ENCODE measurements around the gene SFSWAP.

The SFSWAP gene

DNA sequence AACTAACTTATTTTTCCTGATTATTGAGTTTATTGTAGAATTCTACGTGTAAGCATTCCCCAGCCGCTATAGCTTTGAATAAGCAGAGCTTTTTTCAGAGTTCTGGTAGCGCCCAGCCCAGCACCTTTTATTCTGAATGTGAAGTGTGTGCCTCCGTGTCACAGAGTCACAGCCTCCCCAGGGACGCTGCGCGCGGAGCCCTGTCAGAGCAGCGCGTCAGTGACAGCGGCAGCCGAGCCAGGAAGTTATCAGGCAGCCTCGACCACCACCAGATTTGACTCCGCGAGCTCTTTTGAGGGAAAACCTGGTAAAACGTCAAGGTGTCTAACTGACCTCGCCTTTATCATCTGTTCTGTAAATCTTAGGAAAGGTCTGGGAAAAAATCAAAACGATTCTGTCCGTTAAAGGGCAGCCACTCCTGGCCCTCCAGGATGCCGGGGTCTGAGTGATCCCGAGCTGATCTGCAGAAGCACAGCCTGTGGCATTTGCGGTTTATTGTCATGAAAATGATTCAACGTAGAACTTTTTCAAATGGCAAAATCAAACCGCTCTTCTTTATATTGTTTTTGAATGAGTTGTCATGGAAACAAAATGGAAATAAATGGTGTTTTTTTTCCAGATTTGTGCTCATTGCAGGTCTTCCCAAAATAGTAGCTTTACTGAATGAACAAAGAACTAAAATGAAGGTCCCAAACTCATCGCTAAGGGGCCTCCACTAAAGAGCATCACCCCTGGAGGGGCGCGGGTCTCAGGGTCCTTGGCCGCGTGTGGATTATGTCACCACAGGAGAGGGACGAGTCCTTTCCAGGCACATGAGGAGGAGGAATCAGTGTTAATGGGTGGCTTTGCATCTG is 74.2 kb downstream of the SFSWAP start:
- peak in 3 of 56 donors; percentile 14 to 35 (median 16) for DNase-seq

DNA sequence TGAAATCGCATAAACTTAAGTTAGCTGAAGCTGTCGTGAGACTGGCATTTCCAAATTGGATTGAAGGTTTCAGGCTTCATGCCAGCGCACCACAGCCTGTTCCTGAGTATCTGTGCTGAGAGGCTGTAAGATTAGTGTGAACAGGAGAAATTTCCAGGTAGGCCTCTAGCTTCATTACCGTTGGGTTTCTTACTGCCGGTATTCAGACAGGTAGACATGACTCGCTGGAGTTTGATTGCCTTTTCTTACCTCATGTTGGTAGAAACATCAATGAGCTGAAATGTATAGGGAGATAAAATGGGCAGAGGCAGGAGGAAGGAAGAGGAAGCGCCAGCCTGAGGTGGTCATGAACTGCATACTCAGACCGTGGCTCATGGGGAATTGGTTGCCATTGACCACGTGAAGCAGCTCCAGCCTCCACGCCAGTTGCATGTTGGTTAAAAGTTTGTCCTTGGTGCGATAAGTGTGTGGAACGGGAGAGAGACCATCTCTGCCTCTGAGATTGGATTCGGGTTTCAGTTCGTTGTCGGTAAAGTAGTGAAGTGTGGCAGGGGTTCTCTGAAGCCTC is 75.0 kb downstream of the SFSWAP start:
- peak in 3 of 56 donors; percentile 12 to 27 (median 21) for DNase-seq

DNA sequence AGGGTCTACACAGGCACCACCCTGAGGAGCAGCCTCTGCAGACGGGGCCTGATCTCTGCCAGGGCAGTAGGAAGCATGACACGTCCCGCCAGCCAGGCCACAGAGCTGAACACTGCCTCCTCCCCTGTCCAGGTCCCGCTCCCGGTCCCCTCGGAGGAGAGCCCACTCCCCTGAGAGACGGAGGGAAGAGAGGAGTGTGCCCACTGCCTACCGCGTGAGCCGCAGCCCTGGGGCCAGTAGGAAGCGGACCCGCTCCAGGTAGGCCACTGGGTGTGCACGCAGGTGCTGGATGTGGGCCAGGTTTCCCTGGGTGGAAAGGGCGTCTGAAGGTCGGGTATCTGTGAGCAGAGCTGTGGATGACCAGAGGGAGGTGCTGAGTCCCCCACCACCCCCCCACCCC is 75.4 kb downstream of the SFSWAP start:
- no peak for DNase-seq

DNA sequence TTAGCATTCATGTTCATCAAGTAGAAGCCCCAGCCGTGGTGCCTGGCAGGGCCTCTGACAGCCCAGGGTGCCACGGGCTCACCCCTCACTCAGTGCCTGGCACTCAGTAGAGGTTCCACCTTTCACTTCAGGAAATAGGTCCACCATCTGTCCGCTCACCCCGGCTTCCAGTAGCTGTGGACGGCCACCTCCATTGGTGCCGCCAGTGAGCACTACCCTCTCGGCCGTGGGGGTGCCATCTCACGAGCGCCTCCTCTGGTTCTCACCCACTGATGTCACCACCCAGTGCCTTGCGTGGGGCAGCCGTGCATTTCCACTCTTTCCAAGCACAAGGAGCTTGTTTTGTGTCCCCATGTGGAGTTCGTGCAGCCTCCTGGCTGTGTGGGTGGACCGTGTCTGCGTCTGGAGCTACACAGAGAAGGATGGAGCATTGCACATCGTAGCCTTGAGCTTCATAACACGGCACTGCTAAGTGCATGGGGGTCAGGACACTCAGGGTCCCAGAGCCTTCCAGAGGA is 76.3 kb downstream of the SFSWAP start:
- DNase-seq: peak in 4 of 56 donors; percentile 11 to 33 (median 28)

DNA sequence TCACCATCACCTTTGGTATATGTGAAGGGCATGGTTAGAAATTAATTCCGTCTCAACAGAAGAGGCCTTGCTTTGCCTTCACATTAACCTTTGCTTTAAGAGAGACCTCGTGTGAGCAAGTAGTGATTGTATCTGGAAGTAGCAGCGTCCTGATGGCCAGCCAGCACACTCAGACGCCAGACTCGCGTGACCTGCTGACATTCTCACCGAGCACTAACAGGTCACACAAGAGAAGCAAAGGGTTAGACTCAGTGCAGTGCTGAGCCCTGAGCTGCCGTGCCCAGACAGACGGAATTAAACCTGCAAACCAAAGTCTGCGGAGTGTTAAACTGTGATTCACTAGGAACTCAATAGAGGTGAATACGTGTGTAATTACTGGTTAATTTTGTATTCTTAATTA is 77.2 kb downstream of the SFSWAP start:
- no peak for DNase-seq

DNA sequence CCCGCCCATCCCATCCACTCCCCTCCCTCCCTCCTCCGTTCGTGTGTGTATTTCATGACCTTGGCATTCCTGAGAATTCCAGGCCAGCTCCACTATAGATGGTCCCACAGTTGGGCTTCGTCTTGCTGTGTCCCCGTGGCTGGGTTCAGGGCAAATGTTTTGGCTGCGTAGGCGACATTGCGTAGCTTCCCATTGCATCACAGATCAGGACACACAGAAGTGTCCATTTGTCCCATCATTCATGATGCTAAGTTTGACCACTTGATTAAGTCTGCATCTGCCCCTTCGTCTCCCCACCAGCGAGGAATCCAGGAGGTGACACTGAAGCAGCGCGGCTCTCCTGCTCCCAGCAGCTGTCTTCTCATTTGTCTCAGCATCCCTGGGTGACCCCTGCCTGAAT is 78.7 kb downstream of the SFSWAP start:
- DNase-seq: no peak

DNA sequence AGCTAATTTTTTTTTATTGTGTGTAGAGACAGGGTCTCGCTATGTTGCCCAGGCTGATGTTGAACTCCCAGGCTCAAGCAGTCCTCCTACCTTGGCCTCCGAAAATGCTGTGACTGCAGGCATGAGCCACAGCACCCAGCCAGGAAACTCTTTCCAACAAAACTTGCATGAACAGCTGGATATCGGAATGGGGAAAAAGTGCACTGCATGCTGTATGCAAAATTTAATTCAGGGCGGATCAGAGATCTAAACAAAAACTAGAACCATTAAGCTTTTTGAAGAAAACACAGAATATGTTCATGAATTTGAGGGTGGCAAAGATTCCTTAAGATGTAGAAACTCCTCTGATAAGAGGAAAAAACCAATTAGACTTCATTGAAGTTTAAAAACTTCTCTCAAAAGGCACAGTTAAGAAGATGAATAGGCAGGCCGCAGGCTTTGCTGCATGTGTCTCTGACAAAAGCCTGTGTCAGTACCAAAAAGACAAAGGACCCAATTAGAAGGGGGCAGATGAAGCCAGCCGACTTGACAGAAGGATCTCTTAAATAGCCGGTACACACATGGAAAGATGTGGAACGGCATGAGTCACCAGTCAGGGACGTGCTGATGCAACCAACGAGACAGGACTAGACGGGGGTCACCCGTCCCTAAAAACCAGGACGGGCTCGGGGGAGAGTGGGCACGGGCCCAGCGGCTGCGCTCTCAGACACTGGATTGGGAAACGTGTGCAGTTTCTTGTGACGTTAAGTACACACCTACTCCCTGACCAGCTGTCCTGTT is 82.5 kb downstream of the SFSWAP start:
- DNase-seq: peak in 5 of 56 donors; percentile 8 to 66 (median 25)

DNA sequence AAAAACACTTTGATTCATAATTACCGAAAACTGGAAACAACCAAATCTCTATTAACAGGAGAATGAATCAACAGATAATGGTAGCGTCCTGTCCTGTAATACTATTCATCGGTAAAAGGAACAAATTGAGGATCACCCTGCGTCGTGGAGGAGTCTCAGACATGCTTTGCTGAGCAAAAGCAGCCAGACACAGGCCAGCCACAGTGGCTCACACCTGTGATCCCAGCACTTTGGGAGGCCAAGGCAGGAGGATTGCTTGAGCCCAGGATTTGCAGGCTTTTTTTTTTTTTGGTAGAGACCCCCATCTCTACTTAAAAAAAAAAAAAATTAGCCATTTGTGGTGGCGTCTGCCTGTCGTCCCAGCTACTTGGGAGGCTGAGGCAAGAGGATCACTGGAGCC is 83.2 kb downstream of the SFSWAP start:
- DNase-seq: no peak

DNA sequence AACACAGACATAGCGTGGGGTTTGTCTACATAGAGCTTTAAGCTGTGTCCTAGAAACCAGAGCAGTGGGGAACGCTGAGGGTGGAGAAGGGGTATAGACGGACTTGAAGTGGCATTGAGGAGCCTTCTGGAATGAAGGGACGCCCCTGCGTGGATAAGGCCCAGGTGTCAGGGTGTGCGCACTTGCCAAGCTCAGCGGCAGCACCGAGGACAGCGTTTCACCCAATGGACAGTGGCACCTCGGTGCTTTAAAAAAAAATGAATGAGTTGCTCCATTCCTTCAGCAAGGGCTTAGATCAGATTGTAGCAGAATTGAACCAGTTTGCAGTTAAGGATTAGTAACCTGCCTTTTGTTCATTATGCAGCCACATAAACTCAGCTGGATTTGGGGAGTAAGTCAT is 83.7 kb downstream of the SFSWAP start:
- DNase-seq: no peak

DNA sequence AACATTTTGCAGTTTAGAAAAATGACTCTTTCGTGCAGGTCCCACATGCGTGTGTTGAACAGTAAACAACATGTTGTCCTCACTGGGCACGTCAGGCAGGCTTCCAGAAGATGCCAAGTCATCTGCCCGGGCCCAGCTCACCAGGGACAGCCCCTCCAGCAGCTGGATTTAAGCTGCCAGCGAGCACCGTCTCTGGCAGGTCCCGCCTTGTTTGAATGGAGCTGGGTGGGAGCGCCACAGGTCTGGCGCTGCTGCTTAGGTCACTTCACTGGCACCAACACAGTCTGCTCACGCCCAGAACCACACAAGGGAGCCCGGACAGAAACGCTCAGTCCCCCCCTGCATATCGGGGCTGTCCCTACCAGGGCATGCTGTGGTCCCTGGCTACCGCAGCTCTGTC is 84.2 kb downstream of the SFSWAP start:
- DNase-seq: peak in 10 of 56 donors; percentile 10 to 68 (median 32)

DNA sequence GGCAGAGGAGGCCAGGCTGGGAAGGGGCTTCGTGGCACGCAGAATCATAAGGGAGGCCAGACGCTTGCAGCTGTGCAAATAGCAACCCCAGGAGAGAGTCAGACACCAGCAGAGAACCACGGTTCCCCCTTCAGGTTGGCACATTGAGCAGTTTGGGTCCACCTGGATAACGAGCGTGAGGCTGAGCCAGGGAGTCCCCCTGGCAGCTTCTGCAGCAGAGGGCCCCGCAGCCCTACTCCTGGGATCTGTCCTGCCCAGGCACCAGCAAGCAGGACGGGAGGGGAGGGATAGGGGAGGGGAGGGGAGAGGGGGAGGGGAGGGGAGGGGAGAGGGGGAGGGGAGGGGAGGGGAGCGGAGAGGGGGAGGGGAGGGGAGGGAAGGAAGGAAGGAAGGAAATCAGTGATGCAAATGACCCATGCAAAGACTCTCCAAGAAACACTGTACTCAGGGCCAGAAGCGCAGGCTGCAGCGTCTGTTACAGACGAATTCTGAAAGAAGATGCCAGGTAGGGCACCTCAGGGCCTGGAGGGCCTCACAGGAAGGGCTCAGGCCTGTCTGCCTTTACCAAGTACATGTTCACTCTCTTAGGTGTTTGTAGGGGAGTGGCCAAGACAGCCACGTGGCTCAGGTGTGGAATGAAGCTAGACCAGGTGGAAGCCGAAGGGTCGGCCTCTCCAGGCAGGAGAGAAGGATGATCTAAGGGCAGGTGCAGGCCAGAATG is 85.0 kb downstream of the SFSWAP start:
- no peak for DNase-seq

DNA sequence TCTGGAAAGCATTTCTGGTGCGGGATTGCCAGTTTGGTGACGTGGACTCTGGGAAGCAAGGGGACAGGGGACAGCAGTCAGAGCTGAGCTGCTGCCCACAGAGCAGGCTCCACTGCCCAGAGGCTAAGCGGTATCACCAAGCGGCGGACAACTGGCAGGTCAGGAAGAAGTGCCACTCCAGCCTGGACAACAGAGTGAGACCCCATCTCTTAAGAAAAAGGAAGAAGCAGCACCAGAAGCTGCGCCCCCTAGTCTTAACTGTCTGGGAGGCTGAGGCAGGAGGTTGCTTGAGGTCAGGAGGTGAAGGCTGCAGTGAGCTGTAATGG is 85.5 kb downstream of the SFSWAP start:
- DNase-seq: no peak

DNA sequence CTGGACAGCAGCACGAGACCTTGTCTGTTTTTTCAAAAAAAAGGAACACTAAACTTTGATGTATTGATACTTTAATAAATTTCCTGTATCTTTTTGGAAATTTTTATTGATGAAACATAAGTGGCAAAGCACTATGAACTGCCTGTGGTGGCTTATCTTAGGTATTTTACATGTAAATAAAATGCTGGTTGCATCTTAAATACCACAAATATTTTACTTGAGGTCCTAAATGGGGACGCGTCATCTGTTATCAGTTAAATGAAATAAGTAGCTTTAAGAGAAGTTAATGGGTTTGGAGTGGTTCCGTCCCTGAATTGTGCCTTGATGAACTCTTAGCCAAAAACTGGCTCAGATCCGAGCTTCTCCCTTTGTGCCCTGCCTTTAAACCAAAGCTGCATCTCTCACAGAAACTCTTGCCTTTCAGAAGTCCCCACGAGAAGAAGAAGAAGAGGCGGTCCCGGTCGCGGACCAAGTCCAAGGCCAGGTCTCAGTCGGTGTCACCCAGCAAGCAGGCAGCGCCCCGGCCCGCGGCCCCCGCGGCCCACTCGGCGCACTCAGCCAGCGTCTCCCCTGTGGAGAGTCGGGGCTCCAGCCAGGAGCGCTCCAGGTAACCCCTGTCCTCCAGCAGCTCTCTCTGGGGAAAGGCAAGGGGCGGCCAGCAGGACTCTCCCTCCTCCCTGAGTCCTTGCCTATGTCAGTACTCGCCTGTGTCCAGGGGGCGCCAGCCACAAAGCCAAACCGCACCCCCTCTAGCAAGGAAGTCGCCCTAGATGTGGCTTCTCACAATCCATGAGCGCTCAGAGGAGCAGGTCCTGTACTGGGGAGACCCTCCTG is 86.1 kb downstream of the SFSWAP start:
- no peak for DNase-seq

DNA sequence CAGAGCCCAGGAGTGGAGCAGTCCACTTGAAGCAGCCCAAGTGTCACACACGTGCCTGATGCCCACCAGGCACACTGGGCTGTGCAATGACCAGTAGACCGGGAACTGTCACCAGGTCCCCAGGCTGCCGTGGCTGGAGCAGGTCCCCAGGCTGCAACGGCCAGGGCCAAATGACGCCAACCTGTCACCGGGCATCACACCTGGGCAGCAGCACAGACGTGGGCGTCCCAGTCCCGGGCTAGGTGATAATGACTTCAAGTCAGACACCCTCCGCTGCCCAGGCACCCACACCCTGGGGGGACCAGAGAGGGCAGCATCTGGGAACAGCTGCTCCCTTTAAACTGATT is 86.7 kb downstream of the SFSWAP start:
- DNase-seq: no peak

DNA sequence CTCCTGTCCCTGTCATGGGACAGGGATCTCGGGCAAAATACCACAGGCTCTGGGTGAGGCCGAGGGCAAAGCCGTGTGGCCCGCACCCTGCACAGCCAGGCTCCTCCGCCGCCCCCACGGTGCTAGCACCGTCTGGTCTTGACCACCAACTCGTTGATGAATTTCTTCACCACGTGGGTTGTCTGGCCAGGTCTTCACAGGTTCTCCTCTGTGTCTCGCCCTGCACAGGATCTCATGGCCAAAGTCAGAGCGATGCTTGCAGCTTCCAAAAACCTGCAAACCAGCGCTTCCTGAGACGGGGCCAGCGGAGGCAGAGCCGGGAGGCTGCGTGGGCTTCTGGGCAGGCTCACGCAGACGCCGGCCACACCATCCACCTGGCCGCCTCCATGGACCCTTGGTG is 88.3 kb downstream of the SFSWAP start:
- no peak for DNase-seq

DNA sequence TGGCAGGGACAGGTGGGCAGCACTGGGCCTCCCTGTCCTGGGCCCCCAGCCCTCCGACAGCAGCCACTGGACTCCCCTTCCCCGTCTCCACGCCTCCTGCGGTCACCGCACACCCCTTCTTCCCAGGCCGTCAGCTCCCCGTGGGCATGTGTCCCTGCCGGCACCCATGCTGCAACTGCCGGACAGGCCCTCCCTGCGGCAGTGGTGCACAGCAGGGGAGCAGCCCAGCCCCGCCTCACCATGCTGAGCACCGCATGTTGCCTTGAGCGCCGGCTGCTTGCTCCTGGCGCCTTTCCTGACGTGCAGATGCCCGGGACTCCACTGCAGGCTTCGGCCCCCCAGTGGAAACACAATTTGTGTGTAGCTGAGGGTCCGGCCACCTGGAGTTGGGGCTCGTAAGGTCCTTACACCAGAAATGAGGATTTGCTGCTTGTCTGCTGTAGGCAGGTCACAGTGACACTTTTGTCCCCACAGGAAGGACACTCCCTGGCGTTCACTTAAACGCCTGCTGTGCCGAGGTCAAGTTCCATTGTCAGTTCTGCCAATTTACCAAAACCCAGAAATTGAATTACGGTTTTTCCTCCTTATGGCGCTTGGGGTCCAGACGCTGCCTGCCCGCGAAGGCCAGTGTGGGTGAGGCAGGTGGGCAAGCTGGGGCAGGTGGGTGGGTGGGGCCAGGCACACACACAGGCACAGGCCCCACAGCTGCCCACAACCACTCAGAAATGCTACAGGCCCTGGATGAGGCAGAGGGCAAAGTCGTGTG is 89.1 kb downstream of the SFSWAP start:
- DNase-seq: no peak

DNA sequence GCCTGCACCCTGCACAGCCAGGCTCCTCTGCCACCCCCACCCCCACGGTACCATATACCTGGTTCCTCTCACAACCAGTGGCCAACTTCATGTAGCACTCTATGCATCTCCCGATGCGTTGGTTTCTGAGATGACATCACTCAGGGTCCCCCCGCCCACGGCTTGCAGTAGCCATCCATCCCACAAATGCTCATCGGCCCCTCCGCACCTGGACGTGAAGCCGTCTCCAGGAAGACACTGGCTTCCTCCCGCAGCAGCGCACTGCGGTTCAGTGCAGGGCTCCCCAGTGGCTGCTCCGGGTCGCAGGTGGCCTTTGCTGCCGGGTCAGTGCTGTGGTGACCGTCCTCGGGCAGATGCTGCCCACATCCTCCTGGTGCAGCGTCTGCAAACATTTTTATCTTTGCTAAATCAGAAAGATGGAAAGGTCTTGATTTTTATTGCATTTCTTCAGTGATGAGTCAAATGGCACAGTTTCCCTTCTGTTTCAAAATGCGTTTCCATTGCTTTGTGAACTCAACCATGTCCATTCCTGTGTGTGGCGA is 89.8 kb downstream of the SFSWAP start:
- no peak for DNase-seq

DNA sequence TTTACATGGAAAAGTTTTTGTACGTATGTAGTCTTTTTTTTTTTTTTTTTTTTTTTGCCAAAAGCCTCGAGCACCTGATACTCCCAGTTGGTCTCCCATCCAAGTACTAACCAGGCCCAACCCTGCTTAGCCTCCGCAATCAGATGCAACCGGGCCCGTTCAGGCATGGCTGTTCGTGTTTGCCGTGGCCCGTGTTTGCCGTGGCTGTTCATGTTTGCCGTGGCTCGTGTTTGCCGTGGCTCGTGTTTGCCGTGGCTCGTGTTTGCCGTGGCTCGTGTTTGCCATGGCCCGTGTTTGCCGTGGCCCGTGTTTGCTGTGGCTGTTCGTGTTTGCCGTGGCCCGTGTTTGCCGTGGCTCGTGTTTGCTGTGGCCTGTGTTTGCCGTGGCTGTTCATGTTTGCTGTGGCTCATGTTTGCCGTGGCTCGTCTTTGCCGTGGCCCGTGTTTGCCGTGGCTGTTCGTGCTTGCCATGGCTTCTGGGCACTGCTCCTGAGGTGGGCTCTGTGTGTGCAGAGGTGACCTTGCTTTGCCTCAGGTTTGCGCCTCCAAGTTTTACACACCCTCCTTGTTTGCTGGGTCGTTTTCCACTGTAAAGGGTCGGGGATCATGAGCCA is 90.5 kb downstream of the SFSWAP start:
- DNase-seq: no peak

DNA sequence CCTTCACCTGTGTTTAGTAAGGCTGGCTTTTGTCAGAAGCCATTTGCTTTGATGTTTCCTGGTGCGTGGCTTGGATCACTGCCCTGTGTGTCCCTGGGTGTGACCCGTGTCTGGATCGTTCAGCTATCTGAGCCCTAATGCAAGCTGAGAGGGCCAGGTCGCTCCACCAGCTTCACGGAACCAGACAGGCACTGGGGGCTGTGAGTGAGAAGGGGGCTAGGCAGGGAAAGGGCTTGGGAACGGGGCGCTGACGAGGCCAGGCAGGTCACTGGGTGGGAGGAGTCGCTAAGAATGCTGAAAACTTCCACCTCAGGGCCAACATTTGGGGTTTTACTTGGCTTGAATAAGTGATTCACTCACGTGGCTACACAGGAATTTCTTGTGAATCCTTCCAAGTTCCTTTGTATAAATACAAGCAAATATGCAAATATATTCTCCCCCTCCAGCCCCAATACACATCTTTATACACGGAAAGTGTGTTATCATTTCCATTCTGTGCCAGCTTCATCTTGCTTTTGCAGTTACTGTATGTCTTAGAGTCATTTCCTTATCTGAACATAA is 93.2 kb downstream of the SFSWAP start:
- no peak for DNase-seq
